HG02970 (cell line): ENCODE results near the gene ICE2.
A peak's percentile ranks its signal among the peaks of the same experiment; 100 is the strongest.

Experiments
- ATAC-seq: cut with Tn5 transposase; IDR thresholded peaks from one replicate; pipeline ENCODE4 v1.9.1; 2021; ENCODE audit warnings: mild to moderate bottlenecking, moderate library complexity, moderate number of reproducible peaks; ENCODE audit not compliant: unreplicated experiment, low FRiP score

The ICE2 gene

DNA sequence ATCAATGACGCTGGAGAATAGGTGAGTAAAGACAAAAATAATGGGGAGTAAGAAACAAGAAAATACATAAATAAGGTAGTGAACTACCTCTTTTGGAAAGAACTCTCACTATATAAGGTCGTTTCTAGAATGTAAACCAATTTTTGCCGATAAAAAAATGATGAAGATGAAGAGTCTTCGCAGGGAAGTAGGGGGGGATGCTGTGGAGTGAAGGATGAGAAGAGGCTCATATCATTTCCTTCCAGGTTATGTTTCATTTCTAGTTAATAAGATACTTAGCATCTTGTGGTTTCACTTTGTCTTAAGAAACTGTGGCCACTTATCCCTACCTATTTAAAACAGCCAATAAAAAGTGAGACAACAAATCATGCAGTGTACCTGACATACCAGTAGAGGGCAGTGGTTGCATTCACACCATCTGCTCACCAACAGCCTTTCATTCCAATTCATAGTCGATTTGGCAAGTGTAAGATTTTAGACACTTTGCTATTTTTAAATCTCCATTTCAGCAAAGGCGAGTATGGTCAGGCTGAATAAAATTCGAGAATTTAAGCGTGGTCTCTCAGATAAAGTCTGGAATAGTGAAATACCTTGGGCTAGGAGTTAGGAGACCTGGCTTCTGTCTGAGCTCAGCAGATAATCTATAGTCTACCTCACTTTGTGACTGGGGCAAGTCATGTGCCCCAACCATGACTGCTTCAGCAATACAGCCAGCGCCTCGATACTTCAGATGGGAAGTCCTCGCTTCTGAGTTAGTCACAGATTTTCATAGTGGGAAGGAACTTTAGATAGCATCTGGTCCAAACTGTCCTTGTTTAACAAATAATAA is 28.9 kb upstream of the ICE2 start:
- peak; percentile 80 for ATAC-seq

- ATAC-seq, result no peak
Observed at GRCh38 chr15:60496853-60497252, 17.9 kb upstream of the ICE2 start.

GRCh38 chr15:60494108-60494507 is 15.2 kb upstream of the ICE2 start:
- ATAC-seq, result no peak

- ATAC-seq, result no peak
Observed at GRCh38 chr15:60493166-60493565, 14.2 kb upstream of the ICE2 start.

DNA sequence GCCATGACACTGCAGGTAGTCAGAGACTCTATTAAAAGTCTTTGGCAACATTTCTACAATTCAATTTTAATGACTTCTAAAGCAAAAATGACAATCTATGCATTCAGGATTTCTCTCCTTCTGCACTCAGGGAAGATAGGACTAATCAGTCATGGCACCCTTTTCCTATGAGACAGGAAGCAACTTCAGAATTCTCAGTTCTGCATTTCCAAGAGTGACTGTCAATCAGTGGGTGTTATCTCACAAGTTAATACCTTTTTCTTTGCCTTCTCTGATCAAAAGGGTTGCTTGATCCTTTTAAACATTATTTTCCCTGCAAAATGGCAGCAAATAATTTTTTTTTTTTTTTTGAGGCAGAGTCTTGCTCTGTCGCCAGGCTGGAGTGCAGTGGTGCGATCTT is 7.8 kb upstream of the ICE2 start:
- no peak for ATAC-seq

DNA sequence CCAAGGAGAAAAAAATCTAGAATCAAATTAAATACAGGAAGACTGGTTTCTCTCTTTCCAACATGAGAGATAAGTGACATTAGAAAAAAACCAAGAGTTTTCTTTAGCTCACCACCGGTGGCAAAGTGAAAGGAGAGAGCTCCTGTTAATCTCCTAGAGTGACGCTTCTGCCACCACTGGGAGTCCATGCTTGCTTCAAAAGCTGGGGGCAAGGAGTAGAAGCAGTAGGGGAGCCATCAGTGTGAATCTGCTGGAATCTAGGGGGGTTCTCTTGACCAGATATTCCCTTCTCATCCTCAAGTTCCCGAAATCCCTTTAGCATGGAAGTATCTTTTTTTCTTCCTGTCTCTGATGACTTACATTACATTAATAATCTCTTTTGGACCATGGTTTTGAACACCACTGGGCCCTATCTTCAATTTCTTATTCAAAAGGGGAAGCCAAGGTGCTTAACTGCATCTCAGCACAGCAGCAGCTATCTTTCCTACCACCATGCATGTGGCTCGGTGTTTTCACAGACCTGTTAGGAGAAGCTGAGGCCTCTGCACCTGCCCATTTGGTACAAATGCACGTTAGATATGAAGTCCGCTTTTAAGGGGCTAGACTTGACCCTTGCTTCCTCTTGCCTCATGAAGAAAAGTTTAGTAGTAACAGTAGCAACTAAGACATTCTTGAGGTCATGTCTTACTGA is 6.6 kb upstream of the ICE2 start:
- no peak for ATAC-seq

DNA sequence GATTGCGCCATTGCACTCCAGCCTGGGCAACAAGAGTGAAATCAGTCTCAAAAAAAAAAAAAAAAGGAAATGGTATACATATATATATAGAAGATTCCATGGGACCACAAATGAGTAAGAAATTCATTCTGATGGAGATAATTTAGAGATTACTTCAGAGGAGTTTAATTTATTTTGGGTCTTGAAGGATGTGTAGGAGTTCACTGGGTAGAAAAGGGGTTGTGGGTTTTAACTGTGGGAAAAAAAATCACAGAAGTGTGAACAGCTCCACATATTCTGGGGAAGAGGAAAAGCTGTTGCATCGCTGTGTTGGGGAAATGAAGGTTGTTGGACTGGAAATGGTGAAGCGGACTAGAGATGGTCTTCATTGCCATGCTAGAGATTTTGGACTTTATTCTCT is 4.1 kb upstream of the ICE2 start:
- no peak for ATAC-seq

GRCh38 chr15:60480888-60481287 is 1.9 kb upstream of the ICE2 start:
- no peak for ATAC-seq

GRCh38 chr15:60480149-60480548 is 1.2 kb upstream of the ICE2 start:
- no peak for ATAC-seq

DNA sequence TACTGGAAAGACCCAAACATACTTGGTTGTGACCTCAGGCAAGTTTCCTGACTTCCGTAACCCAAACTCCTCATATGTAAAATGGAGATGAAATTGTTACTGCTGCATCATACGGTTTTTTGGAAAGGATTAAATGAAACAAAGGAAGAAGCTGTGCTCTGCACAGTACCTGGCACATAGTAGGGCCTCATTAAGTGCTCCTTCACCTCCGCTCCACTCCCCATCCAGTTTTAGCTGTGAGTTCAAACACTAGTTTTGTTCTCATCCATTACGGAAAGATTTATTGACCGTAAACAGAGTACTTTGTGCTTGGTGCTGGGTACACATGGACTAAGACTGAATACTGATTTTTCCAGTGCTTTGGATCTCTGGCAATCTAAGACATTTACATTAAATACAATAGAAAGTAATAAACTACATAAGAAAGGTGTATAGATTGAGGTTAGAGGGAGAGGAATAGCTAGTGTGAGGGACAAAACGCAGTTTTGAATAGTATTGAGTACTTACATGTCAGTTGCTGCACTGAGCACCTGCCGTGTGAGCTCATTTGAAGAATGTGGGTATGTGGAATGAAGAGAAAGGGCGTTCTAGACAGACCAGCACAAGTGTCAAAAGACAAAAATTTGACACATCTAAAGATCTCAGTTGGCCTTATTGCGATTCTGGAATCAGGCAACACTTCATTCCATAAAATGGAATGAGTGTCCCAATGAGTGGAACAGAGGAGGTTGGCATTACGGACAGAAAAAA is 594 bp upstream of the ICE2 start:
- ATAC-seq, result no peak

- ATAC-seq, result no peak
Observed at GRCh38 chr15:60477916-60478565, 901 bp downstream of the ICE2 start.

- no peak for ATAC-seq
Observed at GRCh38 chr15:60477164-60477563, 1.8 kb downstream of the ICE2 start.

- ATAC-seq, result no peak
Observed at GRCh38 chr15:60476713-60477112, 2.2 kb downstream of the ICE2 start.

- ATAC-seq, result no peak
Observed at GRCh38 chr15:60473135-60473534, 5.8 kb downstream of the ICE2 start.

DNA sequence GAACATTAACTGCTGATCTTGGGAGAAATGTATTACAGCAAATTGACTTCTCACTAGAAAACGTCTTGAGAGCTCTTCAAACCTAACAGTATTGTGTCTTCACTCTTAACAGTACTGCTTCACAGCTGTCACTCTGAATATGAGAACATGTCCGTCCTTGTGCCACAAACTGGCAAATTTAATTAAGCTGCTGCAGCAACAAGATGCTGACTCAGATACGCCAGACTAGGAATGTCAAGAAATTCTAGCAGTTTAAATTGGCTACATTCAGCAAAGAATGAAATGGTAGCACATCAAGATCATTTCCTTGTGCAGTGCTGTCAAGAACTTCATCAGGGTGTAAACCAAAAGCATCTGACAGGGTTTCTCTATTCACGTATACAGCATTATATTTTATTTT is 7.6 kb downstream of the ICE2 start:
- no peak for ATAC-seq

DNA sequence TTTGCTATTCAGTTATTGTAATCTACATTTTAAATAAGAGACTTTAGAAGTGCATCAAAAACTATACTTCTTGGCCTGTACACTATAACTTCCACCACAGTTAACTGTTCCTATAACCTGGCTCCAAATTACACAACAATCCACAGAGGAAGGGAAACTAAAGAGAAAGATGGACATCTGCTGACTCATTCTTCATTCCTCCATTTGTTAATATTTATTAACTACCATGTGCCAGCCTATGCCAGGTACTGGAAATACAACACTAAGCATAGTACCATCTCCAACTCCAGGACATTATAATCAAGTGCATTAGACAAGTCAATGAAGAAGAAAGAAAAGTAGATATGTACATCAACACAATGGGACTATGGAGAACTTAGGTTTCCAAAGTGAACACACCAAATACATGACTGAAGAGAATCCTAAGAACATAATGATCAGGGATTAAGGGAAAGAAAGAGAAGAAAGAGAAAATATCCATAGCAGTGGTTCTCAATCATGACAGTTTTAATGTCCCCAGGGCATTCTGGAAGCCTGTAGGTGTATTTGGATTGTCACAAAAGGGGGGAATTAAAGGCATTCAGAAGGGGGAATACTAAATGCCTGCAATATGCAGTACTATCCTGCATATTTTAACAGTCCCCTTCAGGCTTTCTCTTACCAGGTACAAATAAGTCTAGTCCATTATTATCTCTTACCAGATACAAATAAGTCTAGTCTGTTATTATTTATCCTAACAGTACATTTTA is 8.9 kb downstream of the ICE2 start:
- ATAC-seq, result no peak

GRCh38 chr15:60464836-60465630 is 13.9 kb downstream of the ICE2 start:
- ATAC-seq, result no peak

- ATAC-seq, result no peak
Observed at GRCh38 chr15:60462027-60462426, 16.9 kb downstream of the ICE2 start.

DNA sequence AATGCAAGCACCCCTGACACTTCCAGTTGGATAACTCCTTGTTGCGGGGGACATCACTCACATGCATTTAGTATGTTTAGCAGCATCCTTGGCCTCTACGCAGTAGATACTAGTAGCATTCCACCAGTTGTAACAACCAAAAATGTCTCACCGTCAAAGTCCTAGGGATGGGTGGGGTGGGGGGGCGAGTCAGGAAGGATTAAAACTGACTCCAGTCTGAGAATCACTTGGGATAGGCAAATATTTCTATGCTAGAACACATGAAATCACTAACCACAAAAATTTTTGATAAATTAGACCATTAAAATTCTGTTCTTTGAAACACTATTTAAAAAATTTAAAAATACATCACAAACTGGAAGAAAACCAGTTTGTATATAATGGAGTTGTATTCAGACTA is 18.0 kb downstream of the ICE2 start:
- ATAC-seq, result no peak
